H9 (cell line): Measurements from ENCODE around the gene CCDC27. TPM values are rescaled to one million over a fixed set of nuclear protein-coding genes. Genes with fewer than 3 reads are reported as not detected.

ENCODE experiments used
- DNase-seq: peaks from one replicate; pipeline ENCODE4 v3.0.0-alpha.2; 2017
- H2AFZ ChIP-seq: one replicate; pipeline ENCODE4 v1.6.1; 2013; ENCODE audit warnings: mild to moderate bottlenecking, low read length, control low read depth, moderate library complexity
- H2AK5ac ChIP-seq: 2 replicates; pipeline ENCODE4 v1.6.1; 2013; ENCODE audit warnings: low read length, control low read depth, mixed read lengths; ENCODE audit not compliant: insufficient read length
- H2BK120ac ChIP-seq: one replicate; pipeline ENCODE4 v1.6.1; 2013; ENCODE audit warnings: low read depth, mild to moderate bottlenecking, low read length, control low read depth, inconsistent platforms; ENCODE audit not compliant: poor library complexity, severe bottlenecking
- H2BK12ac ChIP-seq: 2 replicates; pipeline ENCODE4 v1.6.1; 2013; ENCODE audit warnings: low read length, control low read depth, mixed read lengths, low read depth; ENCODE audit not compliant: insufficient read length
- H2BK15ac ChIP-seq: 2 replicates; pipeline ENCODE4 v1.6.1; 2013; ENCODE audit warnings: low read depth, low read length, control low read depth
- H2BK20ac ChIP-seq: one replicate; pipeline ENCODE4 v1.6.1; 2013; ENCODE audit warnings: low read depth, mild to moderate bottlenecking, low read length, control low read depth, inconsistent platforms; ENCODE audit not compliant: poor library complexity, severe bottlenecking
- H2BK5ac ChIP-seq: 2 replicates; pipeline ENCODE4 v1.6.1; 2013; ENCODE audit warnings: low read length, control low read depth, mixed read lengths; ENCODE audit not compliant: insufficient read length
- H3K14ac ChIP-seq: 2 replicates; pipeline ENCODE4 v1.6.1; 2013; ENCODE audit warnings: low read length, control low read depth; ENCODE audit not compliant: insufficient read depth
- H3K18ac ChIP-seq: 2 replicates; pipeline ENCODE4 v1.6.1; 2013; ENCODE audit warnings: low read depth, mild to moderate bottlenecking, mixed read lengths, low read length, control low read depth; ENCODE audit not compliant: insufficient read length
- H3K23ac ChIP-seq: 2 replicates; pipeline ENCODE4 v1.6.1; 2013; ENCODE audit warnings: low read length, control low read depth, mixed read lengths, low read depth; ENCODE audit not compliant: insufficient read length
- H3K23me2 ChIP-seq: 2 replicates; pipeline ENCODE4 v1.6.1; 2013; ENCODE audit warnings: low read depth, mild to moderate bottlenecking, mixed read lengths, low read length, control low read depth; ENCODE audit not compliant: insufficient read length, poor library complexity, severe bottlenecking
- H3K27ac ChIP-seq: 2 replicates; pipeline ENCODE4 v1.5.1; 2013; ENCODE audit warnings: low read length, control low read depth, mixed read lengths, low read depth; ENCODE audit not compliant: insufficient read length
- H3K27me3 ChIP-seq: 2 replicates; pipeline ENCODE4 v1.6.1; 2013; ENCODE audit warnings: low read length, control low read depth, inconsistent platforms; ENCODE audit not compliant: insufficient read depth
- H3K4ac ChIP-seq: 2 replicates; pipeline ENCODE4 v1.6.1; 2013; ENCODE audit warnings: low read depth, mild to moderate bottlenecking, control low read depth, inconsistent platforms, low read length, moderate library complexity
- H3K4me1 ChIP-seq: 2 replicates; pipeline ENCODE4 v1.6.1; 2013; ENCODE audit warnings: low read length, control low read depth, inconsistent platforms; ENCODE audit not compliant: insufficient read depth
- H3K4me2 ChIP-seq: 2 replicates; pipeline ENCODE4 v1.6.1; 2013; ENCODE audit warnings: low read length, control low read depth, mixed read lengths; ENCODE audit not compliant: insufficient read length, insufficient read depth
- H3K56ac ChIP-seq: 2 replicates; pipeline ENCODE4 v1.6.1; 2013; ENCODE audit warnings: low read depth, mild to moderate bottlenecking, mixed read lengths, low read length, control low read depth; ENCODE audit not compliant: insufficient read length
- H3K79me1 ChIP-seq: 2 replicates; pipeline ENCODE4 v1.6.1; 2013; ENCODE audit warnings: low read depth, mild to moderate bottlenecking, moderate library complexity, low read length, control low read depth, inconsistent platforms; ENCODE audit not compliant: insufficient read depth, poor library complexity, severe bottlenecking
- H3K79me2 ChIP-seq: 2 replicates; pipeline ENCODE4 v1.6.1; 2013; ENCODE audit warnings: low read length, control low read depth, inconsistent platforms; ENCODE audit not compliant: insufficient read depth
- H3K9ac ChIP-seq: 2 replicates; pipeline ENCODE4 v1.6.1; 2013; ENCODE audit warnings: low read length, control low read depth, mixed read lengths; ENCODE audit not compliant: insufficient read length; ENCODE audit errors: extremely low read depth
- H3K9me3 ChIP-seq: one replicate; pipeline ENCODE4 v1.6.1; 2013; ENCODE audit warnings: low read depth, low read length, inconsistent platforms; ENCODE audit not compliant: control insufficient read depth
- H3T11ph ChIP-seq: one replicate; pipeline ENCODE4 v1.6.1; 2013; ENCODE audit warnings: mild to moderate bottlenecking, low read length, control low read depth, inconsistent platforms
- H4K20me1 ChIP-seq: one replicate; pipeline ENCODE4 v1.6.1; 2013; ENCODE audit not compliant: control insufficient read depth, insufficient read length, insufficient read depth
- H4K5ac ChIP-seq: 2 replicates; pipeline ENCODE4 v1.6.1; 2013; ENCODE audit warnings: low read depth, mild to moderate bottlenecking, mixed read lengths, low read length, control low read depth; ENCODE audit not compliant: insufficient read length
- H4K8ac ChIP-seq: replicated peaks from 2 replicates; pipeline ENCODE4 v1.6.1; 2013; ENCODE audit warnings: low read length, control low read depth, mixed read lengths, low read depth; ENCODE audit not compliant: insufficient read length
- H4K91ac ChIP-seq: 2 replicates; pipeline ENCODE4 v1.6.1; 2013; ENCODE audit warnings: low read depth, mild to moderate bottlenecking, moderate library complexity, mixed read lengths, low read length, control low read depth; ENCODE audit not compliant: insufficient read length
- H3K27ac Mint-ChIP-seq, 3 experiments: 2 replicates in 2 of 3; 3 replicates in 1 of 3; pipeline ENCODE4 v1.8.0; 2020 to 2021; ENCODE audit warnings: mixed read lengths in 3 of 3, mild to moderate bottlenecking in 1 of 3, moderate library complexity in 1 of 3
- H3K27me3 Mint-ChIP-seq: 2 replicates; pipeline ENCODE4 v1.8.0; 2021; ENCODE audit warnings: low read depth, mild to moderate bottlenecking, moderate library complexity, mixed read lengths
- H3K36me3 Mint-ChIP-seq, 3 experiments: 2 replicates in 2 of 3; 3 replicates in 1 of 3; pipeline ENCODE4 v1.8.0; 2020 to 2021; ENCODE audit warnings: low read depth in 3 of 3, mixed read lengths in 3 of 3; ENCODE audit not compliant: insufficient read depth in 1 of 3
- H3K4me1 Mint-ChIP-seq, 2 experiments: 2 replicates each; pipeline ENCODE4 v1.8.0; 2020; ENCODE audit warnings: mixed read lengths in 2 of 2
- H3K4me3 Mint-ChIP-seq, 2 experiments: 2 replicates in 1 of 2; 3 replicates in 1 of 2; pipeline ENCODE4 v1.8.0; 2020 to 2021; ENCODE audit warnings: mild to moderate bottlenecking in 2 of 2, mixed read lengths in 2 of 2, moderate library complexity in 1 of 2
- H3K9me3 Mint-ChIP-seq, 2 experiments: 2 replicates in 1 of 2; 3 replicates in 1 of 2; pipeline ENCODE4 v1.8.0; 2020; ENCODE audit warnings: mild to moderate bottlenecking in 2 of 2, mixed read lengths in 2 of 2, moderate library complexity in 1 of 2
- WGBS: extraction: QIAGEN DNeasy Blood & Tissue Kit; methylation state at CpG from one replicate; pipeline ENCODE4 v1.1.7; 2013; ENCODE audit warnings: missing lambda C conversion rate, low lambda C conversion rate, mixed read lengths; ENCODE audit not compliant: insufficient read length; ENCODE audit errors: extremely low coverage; 5-methylcytosine and 5-hydroxymethylcytosine counted together
- total RNA-seq: library from RNA; stranded (reverse); gene quantifications from 2 replicates; pipeline ENCODE4 v1.2.1, GENCODE V29; 2021
- TF ChIP-seq, protein P1 (sequence below): fragments of 200-600 bp; sonication (generic); conservative IDR thresholded peaks from 3 replicates; pipeline ENCODE4 v1.8.0; 2021; ENCODE audit warnings: antibody characterized with exemption, mild to moderate bottlenecking

The CCDC27 gene
- total RNA-seq, 1 experiment from 2014 or later: not detected

DNA sequence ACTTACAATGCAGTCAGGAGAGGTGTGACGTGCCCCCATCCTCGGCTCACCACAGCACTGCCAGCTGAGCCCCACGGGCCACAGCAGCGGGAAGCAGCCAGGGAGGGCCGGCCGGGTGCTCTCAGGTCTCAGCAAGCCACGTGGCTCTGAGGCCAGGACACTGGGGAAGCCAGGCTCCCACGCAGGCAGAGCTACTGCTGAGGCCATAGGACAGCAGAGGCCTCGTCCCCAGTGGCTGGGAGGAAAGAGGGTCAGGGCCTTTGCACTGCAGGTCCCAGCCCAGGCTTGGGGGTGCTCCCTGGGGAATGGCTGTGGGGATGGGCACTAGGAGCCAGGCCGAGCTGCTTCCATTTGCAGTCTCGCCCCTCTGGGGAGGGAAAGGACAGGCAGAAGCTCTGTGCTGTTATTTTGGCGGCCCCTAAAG lies 38.3 kb downstream of the CCDC27 start:
- Mint-ChIP-seq H3K4me1 (peaks cover 33 to 51% of the 10 kb centered on the region in 2 experiments), H3K4me3 (no peak overlapping the region), H3K27me3 (no peaks in the 10 kb centered on the region; the same call in 1 of the 2 replicates), H3K27ac (peak overlapping the region in 1 of 3 experiments; percentile 77; a peak in 2 of 7 replicates), H3K9me3 (no peaks in the 10 kb centered on the region), H3K36me3 (peaks cover 30 to 43% (median 33%) of the 10 kb centered on the region in 3 experiments)
- Histone ChIP-seq H2BK20ac (no peak overlapping the region), H4K5ac (no peak overlapping the region), H3T11ph (no peak overlapping the region), H4K20me1 (no peaks in the 10 kb centered on the region), H4K91ac (no peak overlapping the region), H3K4ac (no peak overlapping the region), H3K9ac (no peak overlapping the region), H3K79me2 (peaks cover 24% of the 10 kb centered on the region; the same call in 1 of the 2 replicates), H3K18ac (no peak overlapping the region), H3K9me3 (no peaks in the 10 kb centered on the region), H2BK15ac (no peak overlapping the region), H2BK120ac (no peak overlapping the region), H3K23me2 (no peaks in the 10 kb centered on the region), H3K56ac (no peak overlapping the region), H3K27ac (no peak overlapping the region), H4K8ac (no peak overlapping the region), H3K4me1 (peaks cover 9% of the 10 kb centered on the region; the same call in 1 of the 2 replicates), H3K79me1 (no peaks in the 10 kb centered on the region), H3K23ac (no peak overlapping the region), H2AK5ac (no peak overlapping the region), H2BK12ac (no peak overlapping the region), H3K27me3 (no peaks in the 10 kb centered on the region), H3K4me2 (no peak overlapping the region), H2BK5ac (no peak overlapping the region), H2AFZ (no peak overlapping the region), H3K14ac (no peak overlapping the region)
- no CpG with 5 or more reads among the region's 12 CpGs for WGBS
- TF ChIP-seq, protein P1, sequence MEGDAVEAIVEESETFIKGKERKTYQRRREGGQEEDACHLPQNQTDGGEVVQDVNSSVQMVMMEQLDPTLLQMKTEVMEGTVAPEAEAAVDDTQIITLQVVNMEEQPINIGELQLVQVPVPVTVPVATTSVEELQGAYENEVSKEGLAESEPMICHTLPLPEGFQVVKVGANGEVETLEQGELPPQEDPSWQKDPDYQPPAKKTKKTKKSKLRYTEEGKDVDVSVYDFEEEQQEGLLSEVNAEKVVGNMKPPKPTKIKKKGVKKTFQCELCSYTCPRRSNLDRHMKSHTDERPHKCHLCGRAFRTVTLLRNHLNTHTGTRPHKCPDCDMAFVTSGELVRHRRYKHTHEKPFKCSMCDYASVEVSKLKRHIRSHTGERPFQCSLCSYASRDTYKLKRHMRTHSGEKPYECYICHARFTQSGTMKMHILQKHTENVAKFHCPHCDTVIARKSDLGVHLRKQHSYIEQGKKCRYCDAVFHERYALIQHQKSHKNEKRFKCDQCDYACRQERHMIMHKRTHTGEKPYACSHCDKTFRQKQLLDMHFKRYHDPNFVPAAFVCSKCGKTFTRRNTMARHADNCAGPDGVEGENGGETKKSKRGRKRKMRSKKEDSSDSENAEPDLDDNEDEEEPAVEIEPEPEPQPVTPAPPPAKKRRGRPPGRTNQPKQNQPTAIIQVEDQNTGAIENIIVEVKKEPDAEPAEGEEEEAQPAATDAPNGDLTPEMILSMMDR: no peak
- no peak for DNase-seq
